NK-92 treated with Interleukin-12 subunit alpha and Interleukin-12 subunit beta, amount 100 ng/mL, for 24 hours (cell line): ENCODE results near the gene CRACR2A.

Source experiments
- DNase-seq: peaks from one replicate; lab custom pipeline; 2025; lab: John Stamatoyannopoulos, UW

CRACR2A gene

GRCh38 chr12:3646561-3647241 lies 106.2 kb downstream of the CRACR2A start:
- no peak for DNase-seq

- no peak for DNase-seq
Measured at GRCh38 chr12:3645091-3645490, 107.8 kb downstream of the CRACR2A start.

- no peak for DNase-seq
Measured at GRCh38 chr12:3644104-3644503, 108.8 kb downstream of the CRACR2A start.

- DNase-seq: no peak
Measured at GRCh38 chr12:3641428-3642018, 111.4 kb downstream of the CRACR2A start.

- DNase-seq: no peak
Measured at GRCh38 chr12:3636328-3636727, 116.6 kb downstream of the CRACR2A start.

GRCh38 chr12:3634348-3634747 lies 118.6 kb downstream of the CRACR2A start:
- no peak for DNase-seq

GRCh38 chr12:3633396-3633795 lies 119.5 kb downstream of the CRACR2A start:
- no peak for DNase-seq

- DNase-seq: no peak
Measured at GRCh38 chr12:3632754-3633153, 120.2 kb downstream of the CRACR2A start.

GRCh38 chr12:3632256-3632655 lies 120.7 kb downstream of the CRACR2A start:
- no peak for DNase-seq

GRCh38 chr12:3631759-3632158 lies 121.2 kb downstream of the CRACR2A start:
- no peak for DNase-seq

GRCh38 chr12:3631272-3631637 lies 121.7 kb downstream of the CRACR2A start:
- DNase-seq: no peak

- DNase-seq: no peak
Measured at GRCh38 chr12:3630621-3631271, 122.2 kb downstream of the CRACR2A start.

GRCh38 chr12:3630111-3630510 lies 122.8 kb downstream of the CRACR2A start:
- no peak for DNase-seq

GRCh38 chr12:3629057-3629830 lies 123.7 kb downstream of the CRACR2A start:
- DNase-seq: no peak

GRCh38 chr12:3628629-3629028 lies 124.3 kb downstream of the CRACR2A start:
- DNase-seq: no peak

- DNase-seq: no peak
Measured at GRCh38 chr12:3627336-3627735, 125.6 kb downstream of the CRACR2A start.

GRCh38 chr12:3624273-3624672 lies 128.6 kb downstream of the CRACR2A start:
- no peak for DNase-seq

- DNase-seq: no peak
Measured at GRCh38 chr12:3622822-3623690, 129.9 kb downstream of the CRACR2A start.

- no peak for DNase-seq
Measured at GRCh38 chr12:3622021-3622821, 130.7 kb downstream of the CRACR2A start.

- DNase-seq: no peak
Measured at GRCh38 chr12:3620856-3621255, 132.1 kb downstream of the CRACR2A start.

- no peak for DNase-seq
Measured at GRCh38 chr12:3617565-3617964, 135.3 kb downstream of the CRACR2A start.
